Measurements from ENCODE around the gene CDS2.

- no peak for TF ChIP-seq CTCF (conservative IDR thresholded peaks at IDR 0.05; ENCODE audit: low read depth, low read length)
- no peak for TF ChIP-seq EZH2 (IDR thresholded peaks at IDR 0.05; ENCODE audit: low read length, unreplicated experiment)
Observed at GRCh38 chr20:5181492-5181891, 54.7 kb downstream of the CDS2 start.
